Measurements from ENCODE around the gene MEAK7. TPM values are rescaled to one million over a fixed set of nuclear protein-coding genes. Genes with fewer than 3 reads are reported as not detected.

Gene MEAK7
- total RNA-seq, 1 experiment from 2014 or later: 19.2 TPM

DNA sequence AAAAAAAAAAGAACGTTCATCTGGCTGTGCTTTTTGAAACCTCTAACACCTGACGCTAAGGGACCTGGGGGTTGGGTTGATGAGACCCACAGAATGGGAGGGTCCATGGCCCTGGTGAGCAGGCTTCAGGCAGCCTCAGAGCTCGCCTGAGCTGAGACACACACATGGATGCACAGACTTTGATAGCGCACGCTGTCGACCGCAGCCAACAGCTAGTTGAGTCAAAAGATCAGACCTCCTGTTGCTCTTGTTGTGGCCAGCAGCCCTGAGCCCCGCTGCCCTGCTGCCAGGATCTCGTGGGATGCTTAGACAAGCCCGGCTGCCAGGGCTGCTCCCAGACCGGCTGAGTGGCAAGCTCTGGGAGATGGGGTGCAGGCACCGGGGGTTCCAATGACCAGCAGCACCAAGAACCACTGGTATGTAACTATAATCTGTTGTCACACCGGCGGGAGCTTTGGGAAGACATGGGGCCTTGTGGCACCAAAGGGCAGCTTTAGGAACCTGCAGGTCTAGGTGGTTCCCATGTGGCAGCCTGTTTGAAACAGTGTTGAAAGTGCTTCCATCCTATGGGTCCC lies 20.0 kb upstream of the MEAK7 start:
- no peaks in the 10 kb centered on the region for H3K27me3 ChIP-seq (ENCODE audit: low read length)
- intact Hi-C loops (cut with micrococcal nuclease): no loop called here
- DNase-seq: no peak
- POLR2A ChIA-PET (ENCODE audit: unreplicated experiment): no interaction called here
- no peak overlapping the region for H3K4me3 ChIP-seq (ENCODE audit: low read length)
- no peak for ATAC-seq
- no peak overlapping the region for H2AFZ ChIP-seq (ENCODE audit: low read length)
- TF ChIP-seq EZH2phosphoT487 (IDR thresholded peaks at IDR 0.05; ENCODE audit: borderline replicate concordance, low read length): no peak
- TF ChIP-seq, protein P1, sequence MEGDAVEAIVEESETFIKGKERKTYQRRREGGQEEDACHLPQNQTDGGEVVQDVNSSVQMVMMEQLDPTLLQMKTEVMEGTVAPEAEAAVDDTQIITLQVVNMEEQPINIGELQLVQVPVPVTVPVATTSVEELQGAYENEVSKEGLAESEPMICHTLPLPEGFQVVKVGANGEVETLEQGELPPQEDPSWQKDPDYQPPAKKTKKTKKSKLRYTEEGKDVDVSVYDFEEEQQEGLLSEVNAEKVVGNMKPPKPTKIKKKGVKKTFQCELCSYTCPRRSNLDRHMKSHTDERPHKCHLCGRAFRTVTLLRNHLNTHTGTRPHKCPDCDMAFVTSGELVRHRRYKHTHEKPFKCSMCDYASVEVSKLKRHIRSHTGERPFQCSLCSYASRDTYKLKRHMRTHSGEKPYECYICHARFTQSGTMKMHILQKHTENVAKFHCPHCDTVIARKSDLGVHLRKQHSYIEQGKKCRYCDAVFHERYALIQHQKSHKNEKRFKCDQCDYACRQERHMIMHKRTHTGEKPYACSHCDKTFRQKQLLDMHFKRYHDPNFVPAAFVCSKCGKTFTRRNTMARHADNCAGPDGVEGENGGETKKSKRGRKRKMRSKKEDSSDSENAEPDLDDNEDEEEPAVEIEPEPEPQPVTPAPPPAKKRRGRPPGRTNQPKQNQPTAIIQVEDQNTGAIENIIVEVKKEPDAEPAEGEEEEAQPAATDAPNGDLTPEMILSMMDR (conservative IDR thresholded peaks at IDR 0.05; ENCODE audit: low read depth, low read length): no peak
- no peak for TF ChIP-seq EZH2 (IDR thresholded peaks at IDR 0.05; ENCODE audit: low read length, unreplicated experiment)
- H3K4me1 ChIP-seq (ENCODE audit: insufficient read depth, low read length): no peaks in the 10 kb centered on the region
- CTCF ChIA-PET: no interaction called here
- no peak overlapping the region for H3K27ac ChIP-seq (ENCODE audit: low read length)
- H3K9me2 ChIP-seq (replicated peaks; ENCODE audit: low read length): no peaks in the 10 kb centered on the region
- no peaks in the 10 kb centered on the region for H3F3A ChIP-seq (ENCODE audit: low read length, unreplicated experiment)
- H3K36me3 ChIP-seq (ENCODE audit: low read depth, low read length): no peaks in the 10 kb centered on the region
- BruUV-seq (replicated peaks): no TSS peak
- no peaks in the 10 kb centered on the region for H3K9me3 ChIP-seq (ENCODE audit: low read length)
- H3K79me2 ChIP-seq (ENCODE audit: low read length): no peaks in the 10 kb centered on the region
- no peaks in the 10 kb centered on the region for H4K20me1 ChIP-seq (ENCODE audit: low read length)
- no peak overlapping the region for H3K9ac ChIP-seq (ENCODE audit: low read length)
- no peak overlapping the region for H3K4me2 ChIP-seq (ENCODE audit: low read length)

DNA sequence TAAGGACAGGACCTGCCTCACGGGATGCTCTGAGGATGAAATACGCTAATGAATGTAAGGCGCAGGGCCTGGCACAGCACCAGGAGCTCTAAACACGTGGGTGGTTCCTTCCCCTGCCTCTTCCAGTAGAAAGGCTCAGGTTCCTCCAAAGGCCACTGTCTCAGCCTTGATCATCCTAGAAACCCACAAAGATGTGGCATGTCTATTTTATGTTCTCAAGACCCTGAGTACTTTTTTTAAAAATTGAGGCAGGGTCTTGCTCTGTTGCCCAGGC lies 17.0 kb upstream of the MEAK7 start:
- Histone ChIP-seq H3K36me3 (ENCODE audit: low read depth, low read length) (no peaks in the 10 kb centered on the region), H3K9me2 (replicated peaks; ENCODE audit: low read length) (no peaks in the 10 kb centered on the region), H4K20me1 (ENCODE audit: low read length) (no peaks in the 10 kb centered on the region), H3K27me3 (ENCODE audit: low read length) (no peaks in the 10 kb centered on the region), H3K79me2 (ENCODE audit: low read length) (no peaks in the 10 kb centered on the region), H3F3A (ENCODE audit: low read length, unreplicated experiment) (no peaks in the 10 kb centered on the region), H3K27ac (ENCODE audit: low read length) (no peak overlapping the region), H3K4me1 (ENCODE audit: insufficient read depth, low read length) (no peaks in the 10 kb centered on the region), H3K4me3 (ENCODE audit: low read length) (no peak overlapping the region), H3K9me3 (ENCODE audit: low read length) (no peaks in the 10 kb centered on the region), H2AFZ (ENCODE audit: low read length) (no peak overlapping the region), H3K4me2 (ENCODE audit: low read length) (no peak overlapping the region), H3K9ac (ENCODE audit: low read length) (no peak overlapping the region)
- no peak for DNase-seq
- CTCF ChIA-PET: no interaction called here
- TF ChIP-seq EZH2phosphoT487 (IDR thresholded peaks at IDR 0.05; ENCODE audit: borderline replicate concordance, low read length) (no peak), EZH2 (IDR thresholded peaks at IDR 0.05; ENCODE audit: low read length, unreplicated experiment) (no peak)
- TF ChIP-seq, protein P1 (conservative IDR thresholded peaks at IDR 0.05; ENCODE audit: low read depth, low read length): no peak
- POLR2A ChIA-PET (ENCODE audit: unreplicated experiment): no interaction called here
- intact Hi-C loops (cut with micrococcal nuclease): no loop called here
- BruUV-seq (replicated peaks): no TSS peak
- no peak for ATAC-seq

DNA sequence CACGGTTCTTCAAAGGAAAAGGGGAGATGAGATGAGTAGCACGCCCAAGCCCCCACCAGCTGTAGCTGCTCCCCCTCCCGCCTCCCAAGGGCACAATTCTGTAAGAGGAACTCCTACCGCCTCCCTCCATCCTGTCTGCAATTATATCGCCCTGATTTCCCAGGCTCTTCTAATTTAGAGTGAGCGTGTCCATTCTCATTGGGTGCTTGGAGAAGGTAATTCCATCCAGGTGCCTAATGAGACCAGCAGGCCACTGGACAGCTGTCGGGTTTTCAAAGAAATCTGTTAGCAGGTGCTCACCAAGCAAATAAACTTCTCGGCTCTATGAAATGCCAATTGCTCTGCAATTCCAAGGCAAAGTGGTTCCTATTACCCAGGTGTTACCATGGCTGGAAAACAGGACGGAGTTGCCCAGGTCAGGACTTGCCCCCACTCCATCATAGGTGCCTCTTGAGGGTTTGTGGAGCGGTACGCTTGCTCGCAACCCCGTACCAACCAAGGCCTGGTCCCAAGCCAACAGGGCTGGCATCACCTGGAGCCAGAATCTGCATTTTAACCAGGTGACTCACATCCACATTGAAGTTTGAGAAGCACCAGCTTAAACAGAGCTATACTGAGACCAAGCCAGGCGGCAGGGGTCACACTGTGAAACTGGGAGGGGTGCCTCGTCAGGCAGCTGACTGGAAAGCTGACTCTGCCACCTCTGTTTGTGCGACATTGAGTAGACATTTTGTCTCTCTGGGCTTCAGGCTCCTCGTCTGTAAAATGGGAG lies 16.5 kb upstream of the MEAK7 start:
- Histone ChIP-seq H3F3A (ENCODE audit: low read length, unreplicated experiment) (no peaks in the 10 kb centered on the region), H2AFZ (ENCODE audit: low read length) (no peak overlapping the region), H3K4me2 (ENCODE audit: low read length) (no peak overlapping the region), H3K9ac (ENCODE audit: low read length) (no peak overlapping the region), H3K27ac (ENCODE audit: low read length) (no peak overlapping the region), H3K36me3 (ENCODE audit: low read depth, low read length) (no peaks in the 10 kb centered on the region), H3K79me2 (ENCODE audit: low read length) (no peaks in the 10 kb centered on the region), H3K9me3 (ENCODE audit: low read length) (no peaks in the 10 kb centered on the region), H3K27me3 (ENCODE audit: low read length) (no peaks in the 10 kb centered on the region), H3K4me3 (ENCODE audit: low read length) (no peak overlapping the region), H3K9me2 (replicated peaks; ENCODE audit: low read length) (no peaks in the 10 kb centered on the region), H4K20me1 (ENCODE audit: low read length) (no peaks in the 10 kb centered on the region), H3K4me1 (ENCODE audit: insufficient read depth, low read length) (no peaks in the 10 kb centered on the region)
- CTCF ChIA-PET: no interaction called here
- POLR2A ChIA-PET (ENCODE audit: unreplicated experiment): no interaction called here
- ATAC-seq: no peak
- no TSS peak for BruUV-seq (replicated peaks)
- peak; percentile 20 for DNase-seq
- no peak for TF ChIP-seq EZH2phosphoT487 (IDR thresholded peaks at IDR 0.05; ENCODE audit: borderline replicate concordance, low read length)
- intact Hi-C loops (cut with micrococcal nuclease): no loop called here
